HCT116 (cell line): ENCODE measurements around the gene NARS2.

Experiments used
- CEBPB ChIP-seq: IDR thresholded peaks from 2 replicates; pipeline ENCODE4 v1.6.1; 2012; ENCODE audit warnings: low read depth
- CTCF ChIP-seq, 3 experiments: fragments of 200-600 bp in 1 of 3; sonication (generic) in 1 of 3; IDR thresholded peaks in 2 of 3; conservative IDR thresholded peaks in 1 of 3; 2 replicates each; pipeline ENCODE4 v1.5.1; 2012 to 2017; ENCODE audit warnings: low read depth in 2 of 3, low read length in 2 of 3, antibody characterized with exemption in 1 of 3, borderline replicate concordance in 1 of 3, control low read depth in 1 of 3, mild to moderate bottlenecking in 1 of 3, mixed read lengths in 1 of 3, mixed run types in 1 of 3, moderate library complexity in 1 of 3; ENCODE audit not compliant: insufficient read depth in 1 of 3
- JUND ChIP-seq: IDR thresholded peaks from 2 replicates; pipeline ENCODE4 v1.6.1; 2012
- REST ChIP-seq: IDR thresholded peaks from 2 replicates; pipeline ENCODE4 v1.6.1; 2012; ENCODE audit warnings: low read depth
- ZBTB33 ChIP-seq: IDR thresholded peaks from 2 replicates; pipeline ENCODE4 v1.6.1; 2011; ENCODE audit warnings: mild to moderate bottlenecking, low read length, moderate library complexity; ENCODE audit not compliant: insufficient replicate concordance; ENCODE audit errors: extremely low read depth

GRCh38 chr11:78536933-78537332 lies 37.7 kb downstream of the NARS2 start:
- TF ChIP-seq JUND (no peak), CTCF (IDR thresholded peaks at IDR 0.05 in 2 of 3, conservative IDR thresholded peaks at IDR 0.05 in 1 of 3; ENCODE audit: borderline replicate concordance in 1 of 3, insufficient read depth in 1 of 3, low read depth in 2 of 3, low read length in 2 of 3) (no peak), REST (no peak), ZBTB33 (no peak), CEBPB (no peak)
